ENCODE measurements around the gene FTCDNL1. TPM values are rescaled to one million over a fixed set of nuclear protein-coding genes. Genes with fewer than 3 reads are reported as not detected.

FTCDNL1 gene
- total RNA-seq, 1 donor from 2014 or later = 0.45 TPM

GRCh38 chr2:199810422-199811171 is 40.4 kb downstream of the FTCDNL1 start:
- no peak for TF ChIP-seq CTCF (IDR thresholded peaks at IDR 0.05; ENCODE audit: insufficient read depth, low read depth, low read length)
- no peak for TF ChIP-seq EZH2 (IDR thresholded peaks at IDR 0.05; ENCODE audit: insufficient read depth, low read length)
- Histone ChIP-seq H3K27ac (ENCODE audit: low read depth, low read length) (no peak overlapping the region), H3K36me3 (ENCODE audit: insufficient read depth, low read length) (no peaks in the 10 kb centered on the region), H3K4me3 (ENCODE audit: insufficient read depth, low read depth, low read length) (no peak overlapping the region), H4K20me1 (ENCODE audit: insufficient read depth, low read length) (no peaks in the 10 kb centered on the region), H2AFZ (ENCODE audit: low read depth, low read length) (no peak overlapping the region), H3K9ac (ENCODE audit: low read length) (no peak overlapping the region), H3K4me2 (ENCODE audit: low read length) (no peak overlapping the region), H3K79me2 (ENCODE audit: insufficient read depth, low read length) (no peaks in the 10 kb centered on the region), H3K9me3 (ENCODE audit: insufficient read depth, low read depth, low read length) (no peaks in the 10 kb centered on the region), H3K4me1 (ENCODE audit: insufficient read depth, low read length) (no peaks in the 10 kb centered on the region), H3K27me3 (ENCODE audit: insufficient read depth, low read length) (no peaks in the 10 kb centered on the region)
- FAIRE-seq (no peak), DNase-seq (ENCODE audit: low read depth) (no peak)
- Mint-ChIP-seq H3K27me3 (ENCODE audit: low read depth, unreplicated experiment) (no peaks in the 10 kb centered on the region), H3K36me3 (ENCODE audit: low read depth, unreplicated experiment) (no peaks in the 10 kb centered on the region), H3K4me1 (ENCODE audit: low read depth, unreplicated experiment) (peaks cover 10% of the 10 kb centered on the region), H3K4me3 (ENCODE audit: unreplicated experiment) (no peak overlapping the region), H3K27ac (ENCODE audit: unreplicated experiment) (peak overlapping the region; percentile 79), H3K9me3 (ENCODE audit: unreplicated experiment) (no peaks in the 10 kb centered on the region)

GRCh38 chr2:199807966-199808365 is 43.0 kb downstream of the FTCDNL1 start:
- Histone ChIP-seq H3K79me2 (ENCODE audit: insufficient read depth, low read length) (no peaks in the 10 kb centered on the region), H3K4me3 (ENCODE audit: insufficient read depth, low read depth, low read length) (no peak overlapping the region), H3K9me3 (ENCODE audit: insufficient read depth, low read depth, low read length) (no peaks in the 10 kb centered on the region), H3K36me3 (ENCODE audit: insufficient read depth, low read length) (no peaks in the 10 kb centered on the region), H2AFZ (ENCODE audit: low read depth, low read length) (no peak overlapping the region), H4K20me1 (ENCODE audit: insufficient read depth, low read length) (no peaks in the 10 kb centered on the region), H3K27ac (ENCODE audit: low read depth, low read length) (no peak overlapping the region), H3K4me2 (ENCODE audit: low read length) (no peak overlapping the region), H3K4me1 (ENCODE audit: insufficient read depth, low read length) (no peaks in the 10 kb centered on the region), H3K27me3 (ENCODE audit: insufficient read depth, low read length) (no peaks in the 10 kb centered on the region), H3K9ac (ENCODE audit: low read length) (no peak overlapping the region)
- H3K4me3 Mint-ChIP-seq (ENCODE audit: unreplicated experiment) = no peak overlapping the region
- H3K9me3 Mint-ChIP-seq (ENCODE audit: unreplicated experiment) = no peaks in the 10 kb centered on the region
- no peaks in the 10 kb centered on the region for H3K36me3 Mint-ChIP-seq (ENCODE audit: low read depth, unreplicated experiment)
- FAIRE-seq (no peak), DNase-seq (ENCODE audit: low read depth) (no peak)
- TF ChIP-seq CTCF (IDR thresholded peaks at IDR 0.05; ENCODE audit: insufficient read depth, low read depth, low read length) (no peak), EZH2 (IDR thresholded peaks at IDR 0.05; ENCODE audit: insufficient read depth, low read length) (no peak)
- H3K27me3 Mint-ChIP-seq (ENCODE audit: low read depth, unreplicated experiment) = no peaks in the 10 kb centered on the region
- peaks cover 10% of the 10 kb centered on the region for H3K4me1 Mint-ChIP-seq (ENCODE audit: low read depth, unreplicated experiment)
- H3K27ac Mint-ChIP-seq (ENCODE audit: unreplicated experiment) = no peak overlapping the region

DNA sequence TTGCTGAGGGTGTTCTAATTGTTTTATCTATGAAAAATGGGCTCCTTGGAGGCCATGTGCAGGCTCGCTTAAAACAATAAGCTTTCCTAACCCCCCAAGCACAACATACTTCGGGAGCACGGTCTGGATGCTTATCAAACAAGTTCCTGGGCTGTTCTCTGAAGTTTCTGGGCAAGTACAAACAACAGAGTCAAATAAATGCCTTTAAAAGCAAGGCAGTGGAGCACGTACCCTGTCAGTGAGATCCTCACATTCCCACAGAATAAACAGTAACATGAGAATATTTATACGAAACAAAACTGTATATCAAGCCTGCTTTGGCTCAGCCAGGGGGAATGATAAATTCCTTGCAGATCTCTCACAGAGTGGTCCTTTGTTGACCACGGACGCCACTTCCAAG is 44.8 kb downstream of the FTCDNL1 start:
- H3K4me2 ChIP-seq (ENCODE audit: low read length) = peak overlapping the region; percentile 62
- FAIRE-seq = no peak
- Mint-ChIP-seq H3K27me3 (ENCODE audit: low read depth, unreplicated experiment) (no peaks in the 10 kb centered on the region), H3K36me3 (ENCODE audit: low read depth, unreplicated experiment) (no peaks in the 10 kb centered on the region), H3K9me3 (ENCODE audit: unreplicated experiment) (no peaks in the 10 kb centered on the region), H3K4me1 (ENCODE audit: low read depth, unreplicated experiment) (peaks cover 7% of the 10 kb centered on the region), H3K4me3 (ENCODE audit: unreplicated experiment) (no peak overlapping the region), H3K27ac (ENCODE audit: unreplicated experiment) (no peak overlapping the region)
- no peaks in the 10 kb centered on the region for H3K79me2 ChIP-seq (ENCODE audit: insufficient read depth, low read length)
- H3K4me3 ChIP-seq (ENCODE audit: insufficient read depth, low read depth, low read length) = no peak overlapping the region
- peak overlapping the region; percentile 34 for H2AFZ ChIP-seq (ENCODE audit: low read depth, low read length)
- no peak overlapping the region for H3K27ac ChIP-seq (ENCODE audit: low read depth, low read length)
- no peaks in the 10 kb centered on the region for H3K9me3 ChIP-seq (ENCODE audit: insufficient read depth, low read depth, low read length)
- H3K4me1 ChIP-seq (ENCODE audit: insufficient read depth, low read length) = no peaks in the 10 kb centered on the region
- no peaks in the 10 kb centered on the region for H3K36me3 ChIP-seq (ENCODE audit: insufficient read depth, low read length)
- DNase-seq (ENCODE audit: low read depth) = peak; percentile 6
- TF ChIP-seq CTCF (IDR thresholded peaks at IDR 0.05; ENCODE audit: insufficient read depth, low read depth, low read length) (no peak), EZH2 (IDR thresholded peaks at IDR 0.05; ENCODE audit: insufficient read depth, low read length) (no peak)
- H4K20me1 ChIP-seq (ENCODE audit: insufficient read depth, low read length) = no peaks in the 10 kb centered on the region
- no peaks in the 10 kb centered on the region for H3K27me3 ChIP-seq (ENCODE audit: insufficient read depth, low read length)
- H3K9ac ChIP-seq (ENCODE audit: low read length) = no peak overlapping the region
